ENCODE data around the gene ACTN1.

- TF ChIP-seq POLR2A (IDR thresholded peaks at IDR 0.05) = no peak
- no peak for TF ChIP-seq CTCF (IDR thresholded peaks at IDR 0.05 in 4 of 5, conservative IDR thresholded peaks at IDR 0.05 in 1 of 5)
Measured at GRCh38 chr14:68924186-68925158, 54.6 kb downstream of the ACTN1 start.
